Cardiac muscle cell (in vitro differentiated cells and primary cell): Measurements from ENCODE around the gene LRRFIP2. TPM values are rescaled to one million over a fixed set of nuclear protein-coding genes. Genes with fewer than 3 reads are reported as not detected.

ENCODE experiments used
- DNase-seq, 2 donors: peaks; one replicate each; pipeline versions ENCODE4 v3.0.0 to v3.0.0-alpha.2; 2010 to 2017; ENCODE audit warnings: low read depth in 1 of 2, low spot score in 1 of 2
- H3K27ac ChIP-seq: fragments of 200-600 bp; sonication (generic); 2 replicates; pipeline ENCODE4 v1.5.1; 2016
- H3K27me3 ChIP-seq: fragments of 200-600 bp; sonication (generic); 2 replicates; pipeline ENCODE4 v1.6.0; 2016; ENCODE audit warnings: control low read depth
- H3K36me3 ChIP-seq: fragments of 200-600 bp; sonication (generic); 2 replicates; pipeline ENCODE4 v1.5.1; 2016; ENCODE audit warnings: control low read depth
- H3K4me1 ChIP-seq: fragments of 200-600 bp; sonication (generic); 2 replicates; pipeline ENCODE4 v1.8.1; 2017; ENCODE audit warnings: low read depth, mild to moderate bottlenecking, mixed run types
- H3K4me3 ChIP-seq: fragments of 200-600 bp; sonication (generic); 2 replicates; pipeline ENCODE4 v1.5.1; 2016; ENCODE audit warnings: mild to moderate bottlenecking
- H3K9me3 ChIP-seq: fragments of 200-600 bp; sonication (generic); 2 replicates; pipeline ENCODE4 v1.5.1; 2017; ENCODE audit warnings: low read depth, mild to moderate bottlenecking, control low read depth
- CTCF ChIP-seq: IDR thresholded peaks from 2 replicates; pipeline ENCODE4 v1.5.1; 2012; ENCODE audit warnings: low read depth, mild to moderate bottlenecking, low read length
- polyA plus RNA-seq: library from polyadenylated mRNA; unstranded; fragments of >200 nt; fragmentation: Nextera tagmentation; extraction: Ambion mirVana; gene quantifications from 2 replicates; pipeline ENCODE4 v1.2.1, GENCODE V29; 2016
- total RNA-seq: library from RNA; depleted of rRNA; stranded (reverse); fragments of >200 nt; gene quantifications from 2 replicates; pipeline ENCODE4 v1.2.3, GENCODE V29; 2016

The LRRFIP2 gene
- total and polyA plus RNA-seq, 2 experiments from 2014 or later, result 55.9 to 92.6 TPM

DNA sequence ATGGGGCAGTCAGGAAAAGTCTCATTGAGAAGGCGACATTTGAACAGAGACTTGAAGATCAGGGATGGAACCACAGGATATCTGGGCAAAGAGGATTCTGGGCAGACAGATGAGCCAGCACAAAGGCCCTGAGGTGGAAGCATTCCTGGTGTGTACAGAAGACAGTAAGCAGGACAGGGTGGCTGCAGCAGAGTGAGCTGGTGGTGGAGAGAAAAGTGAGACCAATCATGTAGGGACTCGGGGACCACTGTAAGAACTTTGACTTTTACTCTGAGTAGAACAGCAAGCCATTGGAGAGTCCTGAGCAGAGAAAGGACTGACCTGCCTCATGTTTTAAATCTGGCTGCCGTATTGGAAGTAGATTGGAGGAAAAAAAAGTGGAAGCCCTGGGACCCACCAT lies 29.9 kb upstream of the LRRFIP2 start:
- DNase-seq, result no peak
- H3K4me3 ChIP-seq, result no peak overlapping the region
- H3K27ac ChIP-seq, result no peak overlapping the region
- no peaks in the 10 kb centered on the region for H3K36me3 ChIP-seq
- H3K27me3 ChIP-seq, result no peaks in the 10 kb centered on the region
- TF ChIP-seq CTCF, result no peak
- H3K4me1 ChIP-seq, result no peaks in the 10 kb centered on the region
- H3K9me3 ChIP-seq, result no peaks in the 10 kb centered on the region

GRCh38 chr3:37202035-37202434 lies 27.7 kb upstream of the LRRFIP2 start:
- Histone ChIP-seq H3K4me1 (no peaks in the 10 kb centered on the region), H3K27me3 (no peaks in the 10 kb centered on the region), H3K36me3 (no peaks in the 10 kb centered on the region), H3K4me3 (no peak overlapping the region), H3K9me3 (no peaks in the 10 kb centered on the region), H3K27ac (no peak overlapping the region)
- DNase-seq, result no peak
- TF ChIP-seq CTCF, result no peak

DNA sequence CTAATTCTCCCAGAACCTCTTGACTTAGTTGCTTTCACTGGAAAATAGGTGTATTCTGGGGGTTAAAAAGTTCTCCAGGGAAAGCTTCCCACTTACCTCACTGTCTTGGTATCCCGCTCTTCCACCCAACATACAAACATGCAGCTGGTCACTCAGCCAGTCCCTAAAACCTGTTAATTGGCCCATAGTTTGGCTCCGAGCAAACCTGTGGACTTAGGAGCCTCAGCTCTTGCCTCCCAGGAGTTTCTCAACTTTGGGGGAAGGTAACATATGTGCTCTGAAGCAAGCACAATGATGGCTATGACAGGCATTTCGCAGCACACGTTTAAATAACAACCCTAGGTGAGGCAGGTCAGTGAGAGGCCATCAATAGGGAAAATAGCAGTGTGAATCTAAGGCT lies 25.8 kb upstream of the LRRFIP2 start:
- Histone ChIP-seq H3K36me3 (no peaks in the 10 kb centered on the region), H3K4me3 (no peak overlapping the region), H3K27ac (no peak overlapping the region), H3K27me3 (no peaks in the 10 kb centered on the region), H3K4me1 (no peaks in the 10 kb centered on the region), H3K9me3 (no peaks in the 10 kb centered on the region)
- TF ChIP-seq CTCF, result no peak
- no peak for DNase-seq

GRCh38 chr3:37198996-37199395 lies 24.6 kb upstream of the LRRFIP2 start:
- Histone ChIP-seq H3K4me3 (no peak overlapping the region), H3K9me3 (no peaks in the 10 kb centered on the region), H3K36me3 (no peaks in the 10 kb centered on the region), H3K4me1 (no peaks in the 10 kb centered on the region), H3K27me3 (no peaks in the 10 kb centered on the region), H3K27ac (no peak overlapping the region)
- DNase-seq, result no peak
- TF ChIP-seq CTCF, result no peak

DNA sequence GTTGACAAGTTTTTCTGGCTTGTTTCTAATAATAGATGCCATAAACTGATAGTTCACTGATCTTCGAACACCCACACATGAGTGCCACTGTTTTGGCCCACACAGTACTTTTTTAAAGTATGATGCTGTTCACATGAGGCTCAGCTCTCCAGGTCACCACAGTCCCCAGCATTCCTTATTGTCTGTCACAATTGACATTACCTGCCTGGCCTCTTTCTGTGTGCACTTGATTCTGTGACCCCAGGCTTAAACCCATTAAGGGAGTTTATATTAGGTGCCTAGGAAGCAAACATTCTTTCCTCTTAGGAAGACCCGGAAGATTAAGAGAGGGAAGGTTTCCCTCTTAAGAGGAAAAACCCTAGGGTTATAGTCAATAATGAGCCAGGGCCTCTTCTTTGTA lies 24.2 kb upstream of the LRRFIP2 start:
- Histone ChIP-seq H3K4me1 (no peaks in the 10 kb centered on the region), H3K27ac (no peak overlapping the region), H3K36me3 (no peaks in the 10 kb centered on the region), H3K9me3 (no peaks in the 10 kb centered on the region), H3K27me3 (no peaks in the 10 kb centered on the region), H3K4me3 (no peak overlapping the region)
- TF ChIP-seq CTCF, result no peak
- no peak for DNase-seq

- Histone ChIP-seq H3K27ac (no peak overlapping the region), H3K27me3 (no peaks in the 10 kb centered on the region), H3K4me3 (no peak overlapping the region), H3K9me3 (no peaks in the 10 kb centered on the region), H3K4me1 (no peaks in the 10 kb centered on the region), H3K36me3 (no peaks in the 10 kb centered on the region)
- TF ChIP-seq CTCF, result no peak
- no peak for DNase-seq
Observed at GRCh38 chr3:37197810-37198371, 23.5 kb upstream of the LRRFIP2 start.
